HG03558 (cell line): Measurements from ENCODE around the gene EDARADD.

Source experiments
- ATAC-seq: cut with Tn5 transposase; IDR thresholded peaks from one replicate; pipeline ENCODE4 v1.9.1; 2021; ENCODE audit warnings: moderate number of reproducible peaks; ENCODE audit not compliant: unreplicated experiment; ENCODE audit errors: extremely low read depth

The EDARADD gene

GRCh38 chr1:236509647-236510401 is 115.7 kb downstream of the EDARADD start:
- no peak for ATAC-seq

- ATAC-seq = no peak
These were observed 117.8 kb downstream of the EDARADD start for GRCh38 chr1:236511735-236512418.

GRCh38 chr1:236514703-236515442 is 120.8 kb downstream of the EDARADD start:
- ATAC-seq = no peak

- ATAC-seq = no peak
These were observed 121.4 kb downstream of the EDARADD start for GRCh38 chr1:236515443-236515958.

GRCh38 chr1:236516929-236517704 is 123.0 kb downstream of the EDARADD start:
- ATAC-seq = no peak

- no peak for ATAC-seq
These were observed 124.2 kb downstream of the EDARADD start for GRCh38 chr1:236518322-236518721.

- ATAC-seq = no peak
These were observed 126.4 kb downstream of the EDARADD start for GRCh38 chr1:236520445-236521005.

GRCh38 chr1:236522937-236523703 is 129.0 kb downstream of the EDARADD start:
- no peak for ATAC-seq

GRCh38 chr1:236523704-236524141 is 129.6 kb downstream of the EDARADD start, which contains the start of gene LGALS8:
TSS of gene LGALS8 (plus strand) at chr1:236523982. CDS start at chr1:236526071, 2,089 bp downstream.
- ATAC-seq = peak; percentile 22

- ATAC-seq = peak; percentile 91
These were observed 130.2 kb downstream of the EDARADD start for GRCh38 chr1:236524142-236524894.

GRCh38 chr1:236524895-236525184 is 130.8 kb downstream of the EDARADD start:
- no peak for ATAC-seq

GRCh38 chr1:236526079-236526478 is 132.0 kb downstream of the EDARADD start:
- no peak for ATAC-seq

- ATAC-seq = no peak
These were observed 136.2 kb downstream of the EDARADD start for GRCh38 chr1:236530286-236530685.

GRCh38 chr1:236530959-236531358 is 136.9 kb downstream of the EDARADD start:
- no peak for ATAC-seq

- no peak for ATAC-seq
These were observed 138.8 kb downstream of the EDARADD start for GRCh38 chr1:236532850-236533249.

GRCh38 chr1:236534151-236534651 is 140.1 kb downstream of the EDARADD start:
- ATAC-seq = no peak
